ENCODE results near the gene MACROH2A2. TPM values are rescaled to one million over a fixed set of nuclear protein-coding genes. Genes with fewer than 3 reads are reported as not detected.
A peak's percentile ranks its signal among the peaks of the same experiment; 100 is the strongest.

The MACROH2A2 gene
- total and polyA plus RNA-seq, 2 of the 4 experiments (the other 2 are of a cell fraction) = 16.1 to 17.4 TPM

- in situ Hi-C loops (cut with MboI; ENCODE audit: low sequenced_read_pairs) (no loop called here), intact Hi-C loops (cut with micrococcal nuclease) (no loop called here), dilution Hi-C loops (cut with HindIII; ENCODE audit: low sequenced_read_pairs, unreplicated experiment) (no loop called here)
- ATAC-seq (ENCODE audit: low read depth) (no peak), DNase-seq (no peak)
- no peaks in the 10 kb centered on the region for H3K9me3 ChIP-seq (ENCODE audit: control insufficient read depth, insufficient read depth, low read length)
- no peak overlapping the region for H2AK5ac ChIP-seq (ENCODE audit: low read depth, low read length)
- H3K4me1 ChIP-seq (ENCODE audit: control insufficient read depth, insufficient read depth, low read length) = no peaks in the 10 kb centered on the region
- no peak overlapping the region for H3K18ac ChIP-seq (ENCODE audit: low read depth, low read length)
- no peak overlapping the region for H2BK15ac ChIP-seq (ENCODE audit: low read depth, low read length)
- H3K9me1 ChIP-seq (ENCODE audit: insufficient read depth, low read length) = peaks cover 7% of the 10 kb centered on the region; the same call in 1 of the 2 replicates
- POLR2A ChIA-PET (ENCODE audit: unreplicated experiment) = no interaction called here
- no peak overlapping the region for H2AK9ac ChIP-seq (replicated peaks; ENCODE audit: low read depth, low read length, poor library complexity)
- no peak overlapping the region for H4K91ac ChIP-seq (ENCODE audit: insufficient read depth, low read depth, low read length)
- no peak overlapping the region for H3K23ac ChIP-seq (ENCODE audit: low read depth, low read length)
- no peak overlapping the region for H4K8ac ChIP-seq (ENCODE audit: low read depth in 2 of 2, low read length in 2 of 2)
- CTCF ChIA-PET = no interaction called here
- peaks cover 40% of the 10 kb centered on the region for H3K36me3 ChIP-seq (ENCODE audit: control insufficient read depth, insufficient read depth, low read length)
- H4K5ac ChIP-seq (ENCODE audit: low read depth, low read length) = no peak overlapping the region
- H3K9ac ChIP-seq (ENCODE audit: low read depth, low read length) = no peak overlapping the region
- H2BK20ac ChIP-seq (ENCODE audit: low read depth, low read length) = no peak overlapping the region
- WGBS, 2 experiments (ENCODE audit: extremely low coverage in 2 of 2, insufficient read length in 1 of 2) = no CpG with 5 or more reads among the region's 6 CpGs
- H3K4me2 ChIP-seq (ENCODE audit: low read depth, low read length) = no peak overlapping the region
- H2BK5ac ChIP-seq (ENCODE audit: low read depth, low read length, poor library complexity, severe bottlenecking) = no peak overlapping the region
- H3K14ac ChIP-seq (replicated peaks; ENCODE audit: low read depth, low read length) = no peak overlapping the region
- H3K27me3 ChIP-seq (ENCODE audit: control insufficient read depth, insufficient read depth, low read length) = no peaks in the 10 kb centered on the region
- no peaks in the 10 kb centered on the region for H3K79me1 ChIP-seq (ENCODE audit: low read depth in 1 of 2, low read length in 2 of 2)
- no peak overlapping the region for H2BK120ac ChIP-seq (ENCODE audit: low read depth, low read length)
- no peak overlapping the region for H2AFZ ChIP-seq (replicated peaks; ENCODE audit: low read length, poor library complexity)
- no peak overlapping the region for H3K4ac ChIP-seq (ENCODE audit: low read depth, low read length)
- BruUV-seq (replicated peaks) = no TSS peak
- no peak overlapping the region for H3K56ac ChIP-seq (ENCODE audit: extremely low read depth, insufficient read depth, low read length)
- H4K20me1 ChIP-seq (ENCODE audit: insufficient read depth, low read length) = no peaks in the 10 kb centered on the region
- H3K4me3 ChIP-seq (ENCODE audit: insufficient read depth, low read depth, low read length) = no peak overlapping the region
- no peak for TF ChIP-seq CTCF (conservative IDR thresholded peaks at IDR 0.05; ENCODE audit: low read depth, low read length)
- no peak for TF ChIP-seq RAD21 (IDR thresholded peaks at IDR 0.05; ENCODE audit: low read length)
- TF ChIP-seq RFX5 (IDR thresholded peaks at IDR 0.05; ENCODE audit: low read depth, low read length) = no peak
- TF ChIP-seq FOS (IDR thresholded peaks at IDR 0.05; ENCODE audit: low read depth, low read length) = no peak
- peak; percentile 66; the same call in 1 of the 2 replicates for TF ChIP-seq CEBPB (IDR thresholded peaks at IDR 0.05; ENCODE audit: low read depth, low read length)
- H3K27ac ChIP-seq (ENCODE audit: insufficient read depth, low read length) = no peak overlapping the region
Measured at GRCh38 chr10:70096016-70096704, 43.5 kb downstream of the MACROH2A2 start.
